SK-N-SH (cell line): ENCODE measurements around the gene WDR74. TPM values are rescaled to one million over a fixed set of nuclear protein-coding genes. Genes with fewer than 3 reads are reported as not detected.
"Not testable (repeated sequence)": the region's sequence is repeated elsewhere in the genome, so short reads cannot be mapped to it uniquely, and the experiment has no call there.

Experiments
- CTCF ChIA-PET: fragments of 300-600, 350-600 bp; formaldehyde crosslinking; extraction: SDS; loops from one replicate; lab custom pipeline; 2021; lab: Yijun Ruan, JAX
- POLR2A ChIA-PET: fragments of 350-600 bp; sonication (Branson Sonifier 250); formaldehyde crosslinking; extraction: SDS; loops from one replicate; lab custom pipeline; 2020; ENCODE audit warnings: antibody characterized with exemption, inconsistent platforms; lab: Yijun Ruan, JAX
- DNase-seq: peaks from one replicate; pipeline ENCODE4 v3.0.0; 2012
- H2AFZ ChIP-seq: fragments of 200-600 bp; sonication (generic); 2 replicates; pipeline ENCODE4 v1.8.1; 2016; ENCODE audit warnings: antibody characterized with exemption, mild to moderate bottlenecking, low read depth
- H3F3A ChIP-seq: fragments of 200-600 bp; sonication (generic); replicated peaks from 2 replicates; pipeline ENCODE3; 2016; ENCODE audit warnings: antibody characterized with exemption, mild to moderate bottlenecking; ENCODE audit not compliant: insufficient read depth
- H3K27ac ChIP-seq, 2 experiments: fragments of 200-500 bp in 1 of 2; fragments of 200-600 bp in 1 of 2; sonication (Bioruptor generic) in 1 of 2; sonication (generic), shearing (Covaris generic) in 1 of 2; 2 replicates each; pipeline versions ENCODE4 v1.5.1 to v1.6.1; 2014 to 2016; ENCODE audit warnings: low read depth in 2 of 2, inconsistent platforms in 1 of 2, low read length in 1 of 2, mild to moderate bottlenecking in 1 of 2, mixed read lengths in 1 of 2
- H3K27me3 ChIP-seq: fragments of 200-600 bp; sonication (generic), shearing (Covaris generic); 2 replicates; pipeline ENCODE4 v1.6.1; 2016; ENCODE audit warnings: mixed run types; ENCODE audit not compliant: insufficient read depth
- H3K36me3 ChIP-seq, 2 experiments: fragments of 200-500 bp in 1 of 2; fragments of 200-600 bp in 1 of 2; sonication (Bioruptor generic) in 1 of 2; sonication (generic) in 1 of 2; replicated peaks in 1 of 2; 2 replicates each; pipeline versions ENCODE3 to v1.5.1; 2014 to 2016; ENCODE audit warnings: low read length in 1 of 2, mild to moderate bottlenecking in 1 of 2; ENCODE audit not compliant: insufficient read depth in 2 of 2, control insufficient read depth in 1 of 2
- H3K4me1 ChIP-seq, 2 experiments: fragments of 200-500 bp in 1 of 2; fragments of 200-600 bp in 1 of 2; sonication (Bioruptor generic) in 1 of 2; sonication (generic), shearing (Covaris generic) in 1 of 2; 2 replicates each; pipeline versions ENCODE4 v1.5.1 to v1.6.1; 2014 to 2016; ENCODE audit warnings: low read depth in 1 of 2, low read length in 1 of 2, mixed run types in 1 of 2; ENCODE audit not compliant: insufficient read depth in 2 of 2, control insufficient read depth in 1 of 2
- H3K4me2 ChIP-seq: fragments of 200-600 bp; sonication (generic), shearing (Covaris generic); 2 replicates; pipeline ENCODE4 v1.6.1; 2017; ENCODE audit warnings: mixed run types
- H3K4me3 ChIP-seq, 2 experiments: fragments of 200-500 bp in 1 of 2; fragments of 200-600 bp in 1 of 2; sonication (Bioruptor generic) in 1 of 2; sonication (generic), shearing (Covaris generic) in 1 of 2; 2 replicates each; pipeline versions ENCODE4 v1.5.1 to v1.8.1; 2014 to 2016; ENCODE audit warnings: low read depth in 2 of 2, inconsistent platforms in 1 of 2, low read length in 1 of 2, mild to moderate bottlenecking in 1 of 2, mixed read lengths in 1 of 2, moderate library complexity in 1 of 2
- H3K79me2 ChIP-seq: fragments of 200-600 bp; sonication (generic); 2 replicates; pipeline ENCODE4 v1.8.1; 2017; ENCODE audit warnings: mild to moderate bottlenecking; ENCODE audit not compliant: insufficient read depth
- H3K9ac ChIP-seq: fragments of 200-600 bp; sonication (generic); 2 replicates; pipeline ENCODE4 v1.6.1; 2017; ENCODE audit warnings: mixed run types
- H3K9me2 ChIP-seq: fragments of 200-600 bp; sonication (generic); 2 replicates; pipeline ENCODE4 v1.6.1; 2017; ENCODE audit warnings: mixed run types
- H3K9me3 ChIP-seq: fragments of 200-600 bp; sonication (generic); 2 replicates; pipeline ENCODE4 v1.6.1; 2017; ENCODE audit warnings: mixed run types, mild to moderate bottlenecking, moderate library complexity
- H4K20me1 ChIP-seq: fragments of 200-600 bp; sonication (generic); 2 replicates; pipeline ENCODE4 v1.6.1; 2017; ENCODE audit warnings: mild to moderate bottlenecking, mixed run types; ENCODE audit not compliant: insufficient read depth
- CHD2 ChIP-seq: fragments of 150-350 bp; IDR thresholded peaks from 2 replicates; pipeline ENCODE4 v1.6.1; 2018; ENCODE audit warnings: low read length; ENCODE audit not compliant: partially characterized antibody
- ELF1 ChIP-seq: IDR thresholded peaks from 2 replicates; pipeline ENCODE4 v1.4.0; 2012
- FOSL2 ChIP-seq: IDR thresholded peaks from 2 replicates; pipeline ENCODE4 v1.4.0; 2012; ENCODE audit warnings: low read depth, mild to moderate bottlenecking, moderate library complexity, borderline replicate concordance
- FOXJ3 ChIP-seq: sonication (generic); formaldehyde crosslinking; IDR thresholded peaks from 2 replicates; pipeline ENCODE4 v1.5.1; 2020; ENCODE audit warnings: mild to moderate bottlenecking, missing genetic modification reagents
- GATA2 ChIP-seq: sonication (generic); formaldehyde crosslinking; IDR thresholded peaks from 2 replicates; pipeline ENCODE4 v1.5.0; 2020; ENCODE audit warnings: mild to moderate bottlenecking, missing genetic modification reagents
- MXI1 ChIP-seq: IDR thresholded peaks from 2 replicates; pipeline ENCODE4 v1.6.1; 2012; ENCODE audit warnings: mild to moderate bottlenecking, low read depth, low read length, improper control_type of control experiment
- RAD21 ChIP-seq: IDR thresholded peaks from 2 replicates; pipeline ENCODE4 v1.6.1; 2012; ENCODE audit warnings: mild to moderate bottlenecking, low read length
- RCOR1 ChIP-seq: fragments of 150-350 bp; IDR thresholded peaks from 2 replicates; pipeline ENCODE4 v1.6.1; 2017; ENCODE audit warnings: antibody characterized with exemption, low read length
- SMC3 ChIP-seq: IDR thresholded peaks from 2 replicates; pipeline ENCODE4 v1.6.1; 2012; ENCODE audit warnings: low read depth, low read length, improper control_type of control experiment
- TAF1 ChIP-seq: IDR thresholded peaks from 2 replicates; pipeline ENCODE4 v1.6.1; 2012; ENCODE audit warnings: low read depth, mild to moderate bottlenecking, low read length, moderate library complexity, borderline replicate concordance
- TCF12 ChIP-seq: IDR thresholded peaks from 2 replicates; pipeline ENCODE4 v1.4.0; 2012
- YY1 ChIP-seq: IDR thresholded peaks from 2 replicates; pipeline ENCODE4 v1.4.0; 2012; ENCODE audit warnings: low read depth, mild to moderate bottlenecking
- WGBS: methylation state at CpG from one replicate; pipeline ENCODE4 v1.1.6; 2017; ENCODE audit warnings: low lambda C conversion rate; 5-methylcytosine and 5-hydroxymethylcytosine counted together
- polyA plus RNA-seq, 3 experiments: library from polyadenylated mRNA; depleted of rRNA; stranded (reverse); fragments of >200 nt; gene quantifications; 2 replicates each; pipeline ENCODE4 v1.2.3, GENCODE V29; 2012
- TF ChIP-seq, protein P1 (sequence below): IDR thresholded peaks from 2 replicates; pipeline ENCODE4 v1.4.0; 2012; ENCODE audit warnings: low read depth, borderline replicate concordance

Gene WDR74
- polyA plus RNA-seq, 1 of the 3 experiments (the other 2 are of a cell fraction): 132 TPM

DNA sequence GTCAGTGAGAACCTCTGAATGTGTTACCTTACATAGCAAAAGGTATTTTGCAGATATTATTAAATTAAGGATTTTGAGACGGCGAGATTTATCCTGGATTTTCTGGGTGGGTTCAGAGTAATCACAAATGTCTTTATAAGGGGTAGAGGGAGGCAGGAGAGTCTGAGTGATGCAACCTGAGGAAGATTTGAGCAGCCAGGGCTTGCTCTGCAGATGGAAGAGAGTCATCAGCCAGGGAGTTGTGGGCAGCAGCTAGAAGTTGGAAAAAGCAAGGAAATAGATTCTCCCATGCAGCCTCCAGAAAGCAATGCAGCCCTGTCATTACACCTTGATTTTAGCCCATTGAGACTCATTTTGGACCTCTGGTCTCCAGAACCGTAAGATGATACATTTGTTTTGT lies 4.1 kb upstream of the WDR74 start (continued):
- TF ChIP-seq GATA2 (no peak), RCOR1 (no peak), TAF1 (no peak)

GRCh38 chr11:62842891-62843290 lies 3.5 kb upstream of the WDR74 start:
- Histone ChIP-seq H3K27ac (peak overlapping the region in 1 of 2 experiments; percentile 95; a peak in 2 of 4 replicates), H3K4me1 (peaks cover 9 to 13% of the 10 kb centered on the region in 2 experiments; a peak in 2 of 4 replicates), H2AFZ (peak overlapping the region; percentile 89; the same call in 1 of the 2 replicates), H3F3A (peaks cover 19% of the 10 kb centered on the region), H3K79me2 (peaks cover 14% of the 10 kb centered on the region)
- not testable (repeated sequence) for DNase-seq, H3K9me2 ChIP-seq, H3K4me3 ChIP-seq, H3K36me3 ChIP-seq, H3K9me3 ChIP-seq, H3K9ac ChIP-seq, H3K27me3 ChIP-seq, H4K20me1 ChIP-seq, H3K4me2 ChIP-seq
- POLR2A ChIA-PET: interaction anchor here (3.5 kb wide), 1 partner anchor 13 kb away, joined by 18 read pairs; no protein-coding TSS in a partner anchor
- WGBS: 94% methylated on average over 9 of the region's 9 CpGs
- CTCF ChIA-PET: interaction anchor here (0.8 kb wide), 1 partner anchor 56 kb away, joined by 3 read pairs; no protein-coding TSS in a partner anchor

DNA sequence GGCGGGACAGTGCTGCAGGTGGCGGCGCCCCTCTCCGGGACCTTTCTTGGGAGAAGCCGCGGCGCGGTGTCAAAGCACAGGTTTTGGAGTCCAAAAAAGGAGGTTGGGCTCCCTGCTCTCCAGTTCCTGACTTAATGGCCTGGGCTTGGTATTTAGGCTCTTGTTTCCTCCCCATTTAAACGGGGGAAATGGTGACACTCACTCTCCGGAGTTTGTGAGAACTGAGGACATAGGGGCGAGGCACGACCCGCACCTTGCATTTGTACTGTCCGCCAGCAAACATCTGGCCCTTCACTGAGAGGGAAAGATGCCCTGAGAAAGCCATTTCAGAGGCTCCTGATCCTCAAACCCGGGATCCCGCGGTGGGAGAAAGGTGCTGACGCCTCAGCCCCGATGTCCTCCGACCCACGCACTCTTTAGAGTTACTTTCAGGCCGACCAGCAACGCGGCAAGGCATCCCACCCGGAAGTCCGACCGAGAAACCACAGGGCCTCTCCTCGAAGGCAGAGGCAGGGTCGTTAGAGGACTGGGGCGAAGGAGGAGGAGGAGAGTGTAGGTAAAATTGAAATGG lies 2.9 kb upstream of the WDR74 start:
- Histone ChIP-seq H3K9me2 (no peaks in the 10 kb centered on the region), H3K27ac (peak overlapping the region; percentile 94 to 95), H3K9me3 (no peaks in the 10 kb centered on the region), H3K27me3 (no peaks in the 10 kb centered on the region), H4K20me1 (no peaks in the 10 kb centered on the region), H3K79me2 (peaks cover 20% of the 10 kb centered on the region), H2AFZ (peak overlapping the region; percentile 89), H3K9ac (peak overlapping the region; percentile 86), H3K4me2 (peak overlapping the region; percentile 86), H3K4me3 (peak overlapping the region; percentile 37 to 59), H3F3A (peaks cover 19% of the 10 kb centered on the region), H3K4me1 (peaks cover 13 to 15% of the 10 kb centered on the region in 2 experiments; a peak in 2 of 4 replicates), H3K36me3 (no peaks in the 10 kb centered on the region)
- ChIA-PET POLR2A (interaction anchor here (1.0 to 3.5 kb wide), 18 partner anchors 12 to 250 kb away, joined by 3 to 146 read pairs (median 9); partner anchors contain the start of genes BSCL2, HNRNPUL2, LBHD1 and SLC3A2), CTCF (interaction anchor here (0.8 to 3.0 kb wide), 3 partner anchors 12 to 56 kb away, joined by 3 to 18 read pairs (median 5); partner anchors contain the start of gene TMEM179B)
- no peak for DNase-seq
- no peak for TF ChIP-seq RAD21
- TF ChIP-seq, protein P1, sequence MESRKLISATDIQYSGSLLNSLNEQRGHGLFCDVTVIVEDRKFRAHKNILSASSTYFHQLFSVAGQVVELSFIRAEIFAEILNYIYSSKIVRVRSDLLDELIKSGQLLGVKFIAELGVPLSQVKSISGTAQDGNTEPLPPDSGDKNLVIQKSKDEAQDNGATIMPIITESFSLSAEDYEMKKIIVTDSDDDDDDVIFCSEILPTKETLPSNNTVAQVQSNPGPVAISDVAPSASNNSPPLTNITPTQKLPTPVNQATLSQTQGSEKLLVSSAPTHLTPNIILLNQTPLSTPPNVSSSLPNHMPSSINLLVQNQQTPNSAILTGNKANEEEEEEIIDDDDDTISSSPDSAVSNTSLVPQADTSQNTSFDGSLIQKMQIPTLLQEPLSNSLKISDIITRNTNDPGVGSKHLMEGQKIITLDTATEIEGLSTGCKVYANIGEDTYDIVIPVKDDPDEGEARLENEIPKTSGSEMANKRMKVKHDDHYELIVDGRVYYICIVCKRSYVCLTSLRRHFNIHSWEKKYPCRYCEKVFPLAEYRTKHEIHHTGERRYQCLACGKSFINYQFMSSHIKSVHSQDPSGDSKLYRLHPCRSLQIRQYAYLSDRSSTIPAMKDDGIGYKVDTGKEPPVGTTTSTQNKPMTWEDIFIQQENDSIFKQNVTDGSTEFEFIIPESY: no peak
- TF ChIP-seq FOXJ3: no peak
- TF ChIP-seq SMC3: no peak
- no peak for TF ChIP-seq CHD2
- no peak for TF ChIP-seq ELF1
- no peak for TF ChIP-seq MXI1
- no peak for TF ChIP-seq FOSL2
- TF ChIP-seq TCF12: no peak
- TF ChIP-seq YY1: no peak
- 48% methylated on average over 24 of the region's 30 CpGs for WGBS
